NCI-H2107 treated with DMSO at 0.1 percent for 48 hours (cell line): ENCODE results near the gene NUCKS1.

ENCODE experiments used
- DNase-seq: peaks from one replicate; lab custom pipeline; 2025; ENCODE audit not compliant: unreplicated experiment; lab: John Stamatoyannopoulos, UW

The NUCKS1 gene

DNA sequence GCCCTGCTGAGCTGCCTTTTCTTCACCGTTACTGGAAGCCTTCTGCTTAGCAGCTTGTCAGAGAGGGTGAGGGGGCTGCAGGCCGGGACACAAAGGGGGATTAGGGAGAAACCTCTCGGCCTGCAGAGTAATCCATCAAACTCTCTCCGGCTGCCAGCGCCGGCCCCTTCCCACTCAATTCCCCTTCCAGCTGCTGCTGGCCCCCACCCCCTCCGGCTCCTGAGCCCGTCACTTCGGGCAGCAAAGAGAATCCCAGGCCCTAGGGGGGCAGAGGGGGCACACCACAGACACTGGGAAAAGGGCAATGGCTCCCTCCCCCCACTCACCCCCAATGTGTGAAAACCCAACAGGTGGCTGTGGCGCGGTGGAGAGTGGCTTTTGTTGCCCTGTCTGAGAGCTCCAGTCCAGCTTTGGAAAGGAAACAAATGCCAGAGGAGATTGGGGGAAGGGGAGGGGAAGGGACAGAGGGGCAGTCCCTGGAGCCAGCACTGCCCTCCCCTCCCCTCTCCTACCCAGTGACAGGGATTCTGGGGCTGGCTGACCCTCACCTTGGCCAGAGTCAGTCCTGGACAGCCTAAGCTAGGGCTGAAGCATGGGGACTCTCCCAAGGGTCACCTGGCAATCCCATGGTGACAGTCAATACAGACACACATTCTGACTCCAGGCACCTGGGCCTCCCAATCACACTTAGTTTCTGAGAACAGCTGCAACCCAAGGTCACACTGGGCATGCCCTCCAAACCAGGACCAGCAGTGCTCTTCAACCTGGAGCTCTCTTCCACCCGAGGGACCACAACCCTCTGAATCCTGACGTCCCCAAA lies 79.2 kb downstream of the NUCKS1 start:
- peak; percentile 39 for DNase-seq

GRCh38 chr1:205670150-205670446 lies 79.9 kb downstream of the NUCKS1 start:
- DNase-seq, result no peak

GRCh38 chr1:205669341-205670149 lies 80.4 kb downstream of the NUCKS1 start:
- no peak for DNase-seq

- DNase-seq, result no peak
Measured at GRCh38 chr1:205668951-205669340, 81.0 kb downstream of the NUCKS1 start.

DNA sequence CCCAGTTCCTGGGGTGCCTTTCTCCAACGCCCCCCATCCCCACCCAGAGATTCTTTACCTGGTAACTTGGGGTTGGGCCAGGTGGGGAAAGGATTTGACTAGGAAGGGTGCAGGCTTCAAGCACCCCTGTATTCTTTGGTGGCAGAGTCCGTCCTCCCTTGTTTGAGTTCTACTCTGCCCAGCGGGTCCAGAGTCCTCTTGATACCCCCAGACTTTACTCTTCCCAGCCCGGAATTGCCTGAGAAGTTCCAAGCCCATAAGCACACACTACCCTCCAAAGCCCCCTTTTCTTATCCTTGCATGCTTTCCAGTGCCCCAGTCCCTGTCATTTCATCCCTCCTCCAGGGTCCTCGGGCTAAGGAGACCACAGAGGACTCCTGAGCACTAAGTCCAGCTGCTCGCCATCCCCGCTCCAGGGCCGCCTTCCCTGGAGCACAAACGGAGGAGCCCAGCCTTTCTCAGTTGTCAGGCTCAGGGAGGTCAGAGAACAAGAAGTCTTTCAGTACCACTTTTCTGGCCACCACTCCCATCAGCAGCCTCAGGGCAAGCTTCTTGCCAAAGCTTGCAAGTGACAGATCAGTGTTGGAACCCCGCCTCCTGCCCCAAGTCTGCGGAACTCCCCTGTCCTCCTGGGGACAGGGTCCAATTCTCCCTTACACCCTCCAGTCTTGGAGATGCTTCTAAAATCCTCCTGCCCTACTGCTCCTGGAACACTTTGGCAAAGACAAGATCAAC lies 81.9 kb downstream of the NUCKS1 start:
- DNase-seq, result no peak

DNA sequence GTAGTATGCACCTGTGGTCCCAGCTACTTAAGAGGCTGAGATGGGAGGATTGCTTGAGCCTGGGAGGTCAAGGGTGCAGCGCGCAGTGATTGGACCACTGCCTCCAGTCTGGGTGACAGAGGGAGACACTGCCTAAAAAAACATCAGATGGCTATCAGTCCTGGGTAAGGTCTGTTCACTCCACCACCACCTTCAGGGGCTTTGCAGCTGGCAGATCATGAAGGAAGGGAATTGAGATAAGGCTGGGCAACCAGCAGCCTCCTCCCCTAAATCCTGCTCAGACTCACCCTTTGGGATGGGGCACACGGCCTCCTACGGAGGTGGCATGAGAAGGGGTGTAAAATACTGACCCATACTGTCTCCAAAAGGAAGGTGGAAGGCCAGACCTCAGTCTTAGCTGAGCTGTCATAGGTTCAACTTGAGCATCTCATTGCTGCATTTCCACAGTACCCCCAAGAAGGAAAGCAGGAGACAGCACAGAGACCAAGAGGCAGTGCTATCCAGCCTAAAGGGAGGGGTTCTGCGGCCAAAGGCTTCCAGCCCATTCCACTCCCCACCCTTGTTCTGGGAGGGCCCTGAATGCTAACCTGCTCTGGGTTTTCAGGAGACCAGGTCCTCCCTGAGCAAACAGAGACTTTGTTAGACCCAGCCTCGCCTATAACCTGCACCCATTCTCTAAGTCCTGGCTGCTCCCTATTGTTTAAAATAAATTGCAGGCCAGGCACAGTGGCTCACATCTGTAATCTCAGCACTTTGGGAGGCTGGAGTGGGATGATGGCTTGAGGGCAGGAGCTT lies 83.4 kb downstream of the NUCKS1 start:
- no peak for DNase-seq

DNA sequence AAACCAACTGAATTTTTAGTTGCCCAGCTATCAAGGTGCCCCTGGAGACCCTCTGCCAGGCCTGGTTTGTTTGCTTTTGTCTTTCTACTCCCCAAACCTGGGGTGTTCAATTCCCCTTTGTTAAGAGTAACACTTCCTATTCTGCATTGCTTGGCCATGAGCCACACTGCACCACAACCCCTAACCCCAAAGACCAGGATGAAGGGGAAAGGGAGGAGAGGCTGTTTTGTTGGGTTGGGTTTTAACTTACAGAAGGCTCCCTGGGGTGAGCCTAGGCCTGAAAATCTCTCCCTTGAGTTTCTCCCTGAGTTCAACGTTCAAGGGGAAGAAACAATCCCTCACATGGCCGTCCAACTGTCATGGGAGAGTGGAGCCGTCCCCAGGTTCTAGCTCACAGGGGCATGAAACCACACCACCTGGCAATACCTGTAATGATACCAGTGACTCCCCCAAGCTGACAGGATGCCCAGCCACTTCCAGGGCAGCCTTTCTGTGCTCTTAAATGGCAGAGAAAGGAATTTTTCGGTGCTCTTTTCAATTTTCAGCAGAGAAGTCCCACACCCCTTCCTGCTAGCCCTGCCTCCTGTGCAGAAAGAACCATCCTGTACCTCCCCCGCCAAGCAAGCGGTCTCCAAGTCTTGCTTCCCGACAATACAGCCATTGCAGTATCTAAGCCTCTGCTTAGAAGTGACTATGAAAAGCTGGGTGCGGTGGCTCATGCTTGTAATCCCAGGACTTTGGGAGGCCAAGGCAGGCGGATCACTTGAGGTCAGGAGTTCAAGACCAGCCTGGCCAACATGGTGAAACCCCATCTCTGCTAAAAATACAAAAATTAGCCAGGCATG lies 84.6 kb downstream of the NUCKS1 start:
- DNase-seq, result peak; percentile 95

- peak; percentile 85 for DNase-seq
Measured at GRCh38 chr1:205664399-205665017, 85.5 kb downstream of the NUCKS1 start.

DNA sequence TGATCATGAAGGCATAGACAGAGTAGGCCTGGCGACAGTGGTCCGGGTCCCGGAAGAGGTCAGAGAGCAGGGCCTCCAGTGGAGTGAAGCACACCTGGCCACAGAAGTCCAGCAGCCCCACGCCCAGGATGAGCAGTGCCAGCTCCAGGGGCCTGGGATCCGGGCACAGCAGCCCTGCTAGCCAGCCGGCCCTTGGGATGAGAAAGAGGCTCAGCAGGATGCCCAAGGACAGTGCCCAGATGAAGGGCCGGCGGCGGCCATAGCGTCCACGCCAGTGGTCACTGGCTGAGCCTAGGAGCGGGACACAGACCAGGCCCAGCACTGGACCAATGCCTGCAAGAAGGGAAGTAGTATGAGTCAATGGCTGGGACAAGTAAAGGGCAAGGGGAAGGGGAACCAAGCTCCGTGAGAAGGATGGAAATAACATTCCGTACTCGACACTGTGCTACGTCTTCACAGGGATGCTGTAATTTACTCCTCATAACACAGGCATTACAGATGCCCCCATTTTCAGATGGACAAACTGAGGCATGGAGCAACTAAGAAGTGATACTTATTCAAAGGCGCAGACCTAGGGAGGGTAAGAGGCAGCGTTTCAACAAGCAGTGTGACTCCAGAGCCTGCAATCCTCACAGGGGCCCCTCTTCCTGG lies 86.6 kb downstream of the NUCKS1 start:
- DNase-seq, result no peak
